GM13977 (cell line): ENCODE results near the gene CD248.
A peak's percentile ranks its signal among the peaks of the same experiment; 100 is the strongest.

Source experiments
- DNase-seq: peaks from one replicate; pipeline ENCODE4 v3.0.0; 2012; ENCODE audit warnings: low spot score
- in situ Hi-C: fragments of 300-500 bp; cut with MboI; formaldehyde crosslinking; loops from one replicate; pipeline ENCODE4 v1.12.0; 2022; ENCODE audit warnings: low sequenced_read_pairs, low pct_unique_long_range_greater_than_20kb, mixed read lengths, inconsistent platforms; ENCODE audit not compliant: unreplicated experiment
- TF ChIP-seq, protein P1 (sequence below): IDR thresholded peaks from 2 replicates; pipeline ENCODE4 v1.5.1; 2012; ENCODE audit warnings: mild to moderate bottlenecking, control low read depth; ENCODE audit not compliant: insufficient read depth; ENCODE audit errors: extremely low read depth, missing control alignments

CD248 gene

DNA sequence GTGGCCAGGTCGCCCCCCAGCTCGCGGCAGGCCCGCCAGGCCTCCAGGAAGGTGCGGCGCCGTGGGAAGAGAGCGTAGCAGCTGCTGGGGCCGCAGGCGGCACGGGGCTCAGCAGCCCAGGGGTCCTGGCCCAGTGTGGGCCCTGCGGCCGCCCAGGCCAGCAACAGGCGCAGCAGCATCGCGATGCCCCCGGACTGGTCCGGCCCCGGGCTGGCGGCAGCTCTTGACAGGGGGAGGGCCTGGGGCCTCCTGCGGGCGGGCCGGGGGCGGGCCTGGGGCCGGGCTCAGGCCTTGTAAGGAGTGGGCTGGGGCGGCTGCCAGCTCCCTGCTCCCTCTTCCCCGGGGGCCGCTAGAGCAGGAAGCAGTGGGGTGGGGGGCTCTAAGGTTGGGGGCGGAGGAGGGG lies at the start of gene CD248:
Gene CD248 (minus strand): TSS at position 196 of the 403 bp plus-strand sequence. CDS start 17 bp downstream, at position 179.
- TF ChIP-seq, protein P1, sequence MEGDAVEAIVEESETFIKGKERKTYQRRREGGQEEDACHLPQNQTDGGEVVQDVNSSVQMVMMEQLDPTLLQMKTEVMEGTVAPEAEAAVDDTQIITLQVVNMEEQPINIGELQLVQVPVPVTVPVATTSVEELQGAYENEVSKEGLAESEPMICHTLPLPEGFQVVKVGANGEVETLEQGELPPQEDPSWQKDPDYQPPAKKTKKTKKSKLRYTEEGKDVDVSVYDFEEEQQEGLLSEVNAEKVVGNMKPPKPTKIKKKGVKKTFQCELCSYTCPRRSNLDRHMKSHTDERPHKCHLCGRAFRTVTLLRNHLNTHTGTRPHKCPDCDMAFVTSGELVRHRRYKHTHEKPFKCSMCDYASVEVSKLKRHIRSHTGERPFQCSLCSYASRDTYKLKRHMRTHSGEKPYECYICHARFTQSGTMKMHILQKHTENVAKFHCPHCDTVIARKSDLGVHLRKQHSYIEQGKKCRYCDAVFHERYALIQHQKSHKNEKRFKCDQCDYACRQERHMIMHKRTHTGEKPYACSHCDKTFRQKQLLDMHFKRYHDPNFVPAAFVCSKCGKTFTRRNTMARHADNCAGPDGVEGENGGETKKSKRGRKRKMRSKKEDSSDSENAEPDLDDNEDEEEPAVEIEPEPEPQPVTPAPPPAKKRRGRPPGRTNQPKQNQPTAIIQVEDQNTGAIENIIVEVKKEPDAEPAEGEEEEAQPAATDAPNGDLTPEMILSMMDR, result no peak
- no peak for DNase-seq
- in situ Hi-C loops, result no loop called here

DNA sequence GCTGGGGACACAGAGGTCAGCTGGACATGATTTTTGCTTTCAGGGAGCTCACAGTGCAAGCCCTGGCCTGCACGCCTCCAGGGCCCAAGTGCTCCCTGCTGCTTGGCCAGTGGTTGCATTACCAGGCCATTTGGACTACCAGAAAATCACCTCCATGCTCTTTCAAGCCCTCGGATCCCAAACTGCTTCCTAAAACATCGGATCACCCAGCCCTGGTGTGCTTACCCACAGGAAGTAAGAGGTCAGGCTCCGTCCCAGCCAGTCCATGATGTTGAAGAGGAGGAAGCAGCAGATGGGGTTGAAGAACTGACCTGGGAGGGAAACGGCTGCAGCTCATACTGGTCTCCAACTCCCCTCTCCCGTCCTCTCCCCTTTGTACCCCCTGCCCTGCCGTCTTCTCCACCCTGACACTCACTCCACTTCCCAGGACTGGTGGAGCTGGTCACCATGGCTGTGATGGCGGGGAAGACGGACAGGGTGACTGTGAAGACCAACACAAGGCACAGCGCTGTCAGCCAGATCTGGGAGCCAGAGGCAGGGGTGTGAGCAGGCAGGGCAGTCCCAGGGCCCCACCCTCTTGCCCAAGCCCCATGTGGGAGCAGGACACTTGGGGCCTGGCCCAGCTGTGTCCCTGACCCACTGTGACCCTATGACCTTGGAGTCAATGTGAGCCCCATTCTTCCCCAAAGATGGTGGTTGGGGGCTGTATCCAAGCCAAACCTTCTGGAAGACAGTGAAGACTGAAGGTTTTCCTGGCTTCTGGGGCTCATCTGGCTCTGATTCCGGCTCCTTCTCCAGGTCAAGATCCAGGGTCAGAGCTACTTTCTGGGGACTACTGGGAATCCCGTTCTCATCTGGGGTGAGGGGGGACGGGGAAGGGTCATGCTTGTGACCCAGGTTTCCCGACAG lies 49.1 kb upstream of the CD248 start:
- TF ChIP-seq, protein P1, result no peak
- no peak for DNase-seq
- in situ Hi-C loops, result no loop called here

- TF ChIP-seq, protein P1, result no peak
These were observed 48.3 kb upstream of the CD248 start for GRCh38 chr11:66365166-66365565.

GRCh38 chr11:66363805-66364535 lies 47.1 kb upstream of the CD248 start:
- in situ Hi-C loops, result no loop called here
- peak; percentile 82 for DNase-seq
- TF ChIP-seq, protein P1, result peak; percentile 92

More at GRCh38 chr11:66365166-66365565, 48.3 kb upstream of the CD248 start:
- DNase-seq, result no peak
- in situ Hi-C loops, result no loop called here

GRCh38 chr11:66363187-66363601 lies 46.4 kb upstream of the CD248 start:
- TF ChIP-seq, protein P1, result no peak
- in situ Hi-C loops, result no loop called here
- no peak for DNase-seq

GRCh38 chr11:66362481-66363147 lies 45.8 kb upstream of the CD248 start:
- TF ChIP-seq, protein P1, result no peak
- in situ Hi-C loops, result no loop called here
- DNase-seq, result no peak
